BLaER1 (cell line): ENCODE measurements around the gene GCG.

Experiments used
- H3K27ac ChIP-seq: shearing (Covaris generic); formaldehyde crosslinking; 2 replicates; pipeline ENCODE4 v1.8.1; 2022
- H3K27me3 ChIP-seq: shearing (Covaris generic); formaldehyde crosslinking; 2 replicates; pipeline ENCODE4 v1.8.1; 2022
- H3K36me3 ChIP-seq: shearing (Covaris generic); formaldehyde crosslinking; 2 replicates; pipeline ENCODE4 v1.8.1; 2022
- H3K4me1 ChIP-seq: shearing (Covaris generic); formaldehyde crosslinking; 2 replicates; pipeline ENCODE4 v1.8.1; 2022
- H3K4me2 ChIP-seq: shearing (Covaris generic); formaldehyde crosslinking; 2 replicates; pipeline ENCODE4 v1.8.1; 2022
- H3K4me3 ChIP-seq: shearing (Covaris generic); formaldehyde crosslinking; 2 replicates; pipeline ENCODE4 v1.8.1; 2022
- H3K9ac ChIP-seq: shearing (Covaris generic); formaldehyde crosslinking; 2 replicates; pipeline ENCODE4 v1.8.1; 2022
- H3K9me3 ChIP-seq: shearing (Covaris generic); formaldehyde crosslinking; 2 replicates; pipeline ENCODE4 v1.8.1; 2022
- H4K20me1 ChIP-seq: shearing (Covaris generic); formaldehyde crosslinking; 2 replicates; pipeline ENCODE4 v1.8.1; 2022
- Cebpa-rat ChIP-seq: shearing (Covaris generic); IDR thresholded peaks from 2 replicates; pipeline ENCODE4 v1.8.1; 2022

GCG gene

DNA sequence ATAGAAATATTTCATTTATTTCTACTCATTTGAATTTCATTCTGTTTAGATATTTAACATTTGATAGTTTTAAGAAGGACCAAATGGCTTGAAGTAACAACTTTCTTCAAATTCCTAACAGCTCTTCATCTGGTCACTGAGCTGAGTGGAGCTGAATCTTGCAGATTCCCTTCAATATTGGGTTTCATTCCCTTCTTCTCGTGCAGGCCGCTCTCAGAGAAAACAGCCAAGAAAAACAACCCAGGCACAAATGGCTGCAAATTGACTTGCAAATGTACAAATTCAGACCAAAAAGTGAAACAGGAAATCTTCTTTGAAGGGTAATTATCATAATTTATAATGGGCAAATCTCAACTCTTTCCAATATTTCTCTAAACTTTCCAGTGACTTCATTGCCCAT, 30.3 kb upstream of the GCG start:
- Histone ChIP-seq H3K27me3 (no peaks in the 10 kb centered on the region), H3K4me1 (no peaks in the 10 kb centered on the region), H4K20me1 (no peaks in the 10 kb centered on the region), H3K27ac (no peak overlapping the region), H3K36me3 (no peaks in the 10 kb centered on the region), H3K9ac (no peak overlapping the region), H3K9me3 (no peaks in the 10 kb centered on the region), H3K4me2 (no peak overlapping the region), H3K4me3 (no peak overlapping the region)
- TF ChIP-seq Cebpa-rat, result no peak

DNA sequence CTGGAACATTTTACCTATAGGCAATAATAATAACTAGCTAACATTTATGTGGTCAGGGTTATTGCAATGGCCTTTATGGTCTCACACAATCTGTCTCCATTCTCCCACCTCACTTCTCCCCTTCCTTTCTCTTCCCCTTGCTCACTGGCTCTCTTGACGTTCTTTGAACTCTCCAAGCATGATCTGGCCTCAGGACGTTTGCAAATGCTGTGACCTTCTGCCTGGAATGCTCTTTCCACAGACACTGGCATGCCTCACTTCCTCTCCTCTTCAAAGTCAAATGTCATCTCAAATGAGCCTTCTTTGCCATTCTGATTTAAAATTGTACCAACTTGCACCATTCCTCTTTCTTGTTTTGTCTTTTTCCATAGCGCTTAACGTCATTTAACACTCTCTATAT, 25.3 kb upstream of the GCG start:
- no peaks in the 10 kb centered on the region for H3K9me3 ChIP-seq
- no peak for TF ChIP-seq Cebpa-rat
- no peaks in the 10 kb centered on the region for H3K36me3 ChIP-seq
- no peaks in the 10 kb centered on the region for H3K4me1 ChIP-seq
- H3K27ac ChIP-seq, result no peak overlapping the region
- H3K4me2 ChIP-seq, result no peak overlapping the region
- H3K4me3 ChIP-seq, result no peak overlapping the region
- H4K20me1 ChIP-seq, result no peaks in the 10 kb centered on the region
- no peaks in the 10 kb centered on the region for H3K27me3 ChIP-seq
- no peak overlapping the region for H3K9ac ChIP-seq

DNA sequence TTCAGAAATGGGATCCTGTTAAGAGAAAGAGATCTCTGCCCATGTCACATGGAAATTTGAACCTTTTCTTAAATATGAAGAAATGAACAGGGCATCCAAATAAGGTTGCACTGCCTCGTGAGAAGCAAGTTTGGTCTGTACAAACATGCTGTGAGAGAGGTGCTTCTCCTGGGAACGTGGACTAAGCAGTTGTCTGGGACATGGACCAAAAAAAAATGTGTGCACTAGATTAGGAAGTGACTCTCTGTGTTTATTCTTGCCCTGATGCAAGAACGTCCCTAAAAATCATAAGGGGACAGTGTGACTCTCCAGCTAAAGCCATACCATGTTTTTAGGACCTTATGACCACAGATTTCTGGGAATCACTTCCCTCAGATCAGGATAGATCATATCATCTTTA, 23.7 kb upstream of the GCG start:
- H3K9ac ChIP-seq, result no peak overlapping the region
- H3K36me3 ChIP-seq, result no peaks in the 10 kb centered on the region
- H3K27me3 ChIP-seq, result no peaks in the 10 kb centered on the region
- H3K4me3 ChIP-seq, result no peak overlapping the region
- no peaks in the 10 kb centered on the region for H4K20me1 ChIP-seq
- H3K9me3 ChIP-seq, result no peaks in the 10 kb centered on the region
- H3K27ac ChIP-seq, result no peak overlapping the region
- H3K4me2 ChIP-seq, result no peak overlapping the region
- H3K4me1 ChIP-seq, result no peaks in the 10 kb centered on the region
- TF ChIP-seq Cebpa-rat, result no peak

DNA sequence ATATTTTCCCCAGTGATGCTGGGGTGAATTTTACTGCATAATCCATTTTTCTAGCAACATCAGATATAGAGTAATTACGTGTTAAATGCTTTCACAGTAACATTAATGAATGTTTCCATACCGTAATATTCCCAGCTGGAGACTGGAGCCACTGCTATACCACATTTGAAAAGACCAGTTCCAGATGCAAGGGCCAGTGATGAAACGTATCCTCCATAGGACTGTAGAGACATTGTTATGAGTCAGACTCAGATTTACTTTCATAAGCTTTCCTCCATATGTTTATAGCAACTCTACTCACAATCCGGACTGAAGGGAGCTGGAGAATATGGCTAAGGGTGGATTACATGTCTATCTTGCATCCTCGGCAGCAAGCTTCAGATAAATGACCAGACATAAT, 22.7 kb upstream of the GCG start:
- H3K4me3 ChIP-seq, result no peak overlapping the region
- no peaks in the 10 kb centered on the region for H3K36me3 ChIP-seq
- no peaks in the 10 kb centered on the region for H3K27me3 ChIP-seq
- TF ChIP-seq Cebpa-rat, result no peak
- no peak overlapping the region for H3K4me2 ChIP-seq
- no peak overlapping the region for H3K9ac ChIP-seq
- no peak overlapping the region for H3K27ac ChIP-seq
- H4K20me1 ChIP-seq, result no peaks in the 10 kb centered on the region
- H3K9me3 ChIP-seq, result no peaks in the 10 kb centered on the region
- no peaks in the 10 kb centered on the region for H3K4me1 ChIP-seq

DNA sequence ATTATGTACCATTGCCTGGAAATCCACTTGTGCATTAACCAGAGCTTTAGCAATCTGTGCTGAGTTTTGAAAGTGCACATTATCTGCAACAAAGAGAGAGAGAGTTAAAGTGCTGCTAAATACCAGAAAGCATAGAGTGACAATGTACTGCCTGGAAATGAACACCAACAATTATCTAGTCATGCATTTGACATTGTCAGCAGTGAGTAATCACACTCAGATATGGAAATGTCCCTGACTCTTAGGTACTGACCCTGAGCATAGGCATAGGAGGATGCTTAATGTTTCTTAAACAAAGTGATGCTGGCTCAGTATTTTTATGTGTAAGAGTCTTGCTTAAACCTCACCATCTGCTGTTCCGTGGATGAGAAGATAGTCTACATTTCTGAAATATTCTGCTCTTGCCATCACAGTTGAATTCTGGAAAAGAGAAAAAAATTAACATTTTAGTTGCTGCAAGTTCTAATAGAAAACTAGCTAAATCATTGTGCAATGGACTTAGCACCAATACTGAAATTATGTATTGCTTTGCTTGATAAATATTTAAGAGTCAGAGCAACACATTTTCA, 20.8 kb upstream of the GCG start:
- no peaks in the 10 kb centered on the region for H3K27me3 ChIP-seq
- no peaks in the 10 kb centered on the region for H3K36me3 ChIP-seq
- H3K27ac ChIP-seq, result no peak overlapping the region
- no peak overlapping the region for H3K4me3 ChIP-seq
- no peak for TF ChIP-seq Cebpa-rat
- H3K9me3 ChIP-seq, result no peaks in the 10 kb centered on the region
- no peaks in the 10 kb centered on the region for H3K4me1 ChIP-seq
- no peaks in the 10 kb centered on the region for H4K20me1 ChIP-seq
- no peak overlapping the region for H3K4me2 ChIP-seq
- no peak overlapping the region for H3K9ac ChIP-seq

DNA sequence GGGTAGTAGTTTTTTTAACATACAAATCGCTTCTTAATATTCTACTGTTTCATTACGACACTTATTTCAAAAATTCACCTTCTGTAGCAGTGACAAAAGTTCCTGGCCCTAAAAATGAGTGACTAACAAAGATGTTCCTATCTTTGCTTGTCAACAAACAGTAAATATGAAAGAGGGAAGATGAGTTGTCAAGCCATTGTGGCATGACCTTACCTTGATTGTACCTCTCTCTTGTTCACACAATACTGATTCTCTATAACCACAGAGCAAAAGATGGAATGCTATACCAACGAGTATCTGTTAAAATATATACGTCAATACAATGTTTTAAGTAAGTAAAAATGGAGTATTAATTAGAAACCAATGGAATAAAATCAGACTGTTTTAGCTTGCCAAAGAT, 14.7 kb upstream of the GCG start:
- Histone ChIP-seq H3K36me3 (no peaks in the 10 kb centered on the region), H3K27me3 (no peaks in the 10 kb centered on the region), H4K20me1 (no peaks in the 10 kb centered on the region), H3K27ac (no peak overlapping the region), H3K4me3 (no peak overlapping the region), H3K4me2 (no peak overlapping the region), H3K9ac (no peak overlapping the region), H3K9me3 (no peaks in the 10 kb centered on the region), H3K4me1 (no peaks in the 10 kb centered on the region)
- no peak for TF ChIP-seq Cebpa-rat

DNA sequence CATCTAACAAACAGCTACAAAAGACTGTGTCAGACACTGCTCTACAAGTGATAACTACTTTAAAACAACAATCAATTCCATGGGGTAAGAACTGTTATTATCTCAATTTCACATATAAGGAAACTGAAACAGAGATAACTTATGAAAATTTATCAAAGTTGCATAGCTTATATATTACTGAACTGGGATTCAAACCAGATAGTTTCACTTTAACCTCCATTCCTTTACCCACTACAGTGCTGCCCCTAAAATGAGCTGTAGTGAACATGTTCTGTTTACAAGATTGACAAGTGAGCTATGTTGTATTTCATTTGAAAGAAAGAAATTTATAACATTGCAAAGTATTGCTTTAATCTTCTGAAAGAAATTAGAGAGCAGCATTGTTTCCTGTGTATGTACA, 14.1 kb upstream of the GCG start:
- no peaks in the 10 kb centered on the region for H3K9me3 ChIP-seq
- no peaks in the 10 kb centered on the region for H4K20me1 ChIP-seq
- H3K4me2 ChIP-seq, result no peak overlapping the region
- H3K27me3 ChIP-seq, result no peaks in the 10 kb centered on the region
- H3K4me3 ChIP-seq, result no peak overlapping the region
- no peak overlapping the region for H3K9ac ChIP-seq
- no peaks in the 10 kb centered on the region for H3K4me1 ChIP-seq
- no peak overlapping the region for H3K27ac ChIP-seq
- TF ChIP-seq Cebpa-rat, result no peak
- H3K36me3 ChIP-seq, result no peaks in the 10 kb centered on the region

DNA sequence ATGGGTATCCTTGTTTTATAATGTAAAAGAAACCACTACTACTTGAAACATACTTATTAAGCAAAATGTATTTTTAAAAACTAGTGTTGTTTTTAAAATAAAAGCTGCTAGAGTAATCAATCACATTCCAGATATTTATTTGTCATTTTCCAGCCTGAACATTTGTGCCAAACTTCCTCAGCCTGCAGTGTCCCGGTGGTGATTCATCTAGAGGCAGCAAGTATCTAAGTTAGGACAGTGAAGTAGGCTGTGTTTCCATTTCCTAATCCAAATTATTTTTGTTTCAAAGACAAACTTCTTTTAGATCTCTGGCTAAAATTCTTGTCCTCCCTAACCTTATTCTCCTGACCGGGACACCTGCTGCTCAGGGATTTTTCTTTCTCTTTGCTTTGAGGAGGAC, 12.8 kb upstream of the GCG start:
- no peak for TF ChIP-seq Cebpa-rat
- H3K4me2 ChIP-seq, result no peak overlapping the region
- no peaks in the 10 kb centered on the region for H3K36me3 ChIP-seq
- H3K27me3 ChIP-seq, result no peaks in the 10 kb centered on the region
- H3K4me1 ChIP-seq, result no peaks in the 10 kb centered on the region
- H4K20me1 ChIP-seq, result no peaks in the 10 kb centered on the region
- H3K4me3 ChIP-seq, result no peak overlapping the region
- H3K9me3 ChIP-seq, result no peaks in the 10 kb centered on the region
- H3K27ac ChIP-seq, result no peak overlapping the region
- H3K9ac ChIP-seq, result no peak overlapping the region

DNA sequence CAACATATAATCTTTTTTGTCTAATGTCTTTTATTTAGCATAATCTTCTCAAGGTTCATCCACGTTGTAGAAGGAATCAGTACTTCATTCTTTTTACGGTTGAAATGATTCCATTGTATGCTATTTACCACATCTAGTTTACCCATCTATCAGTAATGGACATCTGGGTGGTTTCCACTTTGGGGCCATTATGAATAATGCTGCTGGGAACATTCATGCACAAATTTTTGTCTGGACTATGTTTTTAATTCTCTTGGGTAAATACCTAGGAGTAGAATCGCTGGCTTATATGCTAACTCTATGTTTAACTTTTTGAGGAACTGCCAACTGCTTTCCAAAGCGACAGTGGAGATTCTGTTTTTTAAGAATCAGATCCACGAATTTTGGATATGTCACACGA, 7.4 kb upstream of the GCG start:
- no peak overlapping the region for H3K27ac ChIP-seq
- no peak overlapping the region for H3K9ac ChIP-seq
- TF ChIP-seq Cebpa-rat, result no peak
- no peaks in the 10 kb centered on the region for H3K9me3 ChIP-seq
- no peak overlapping the region for H3K4me3 ChIP-seq
- no peaks in the 10 kb centered on the region for H3K36me3 ChIP-seq
- no peaks in the 10 kb centered on the region for H3K27me3 ChIP-seq
- H4K20me1 ChIP-seq, result no peaks in the 10 kb centered on the region
- no peak overlapping the region for H3K4me2 ChIP-seq
- no peaks in the 10 kb centered on the region for H3K4me1 ChIP-seq

DNA sequence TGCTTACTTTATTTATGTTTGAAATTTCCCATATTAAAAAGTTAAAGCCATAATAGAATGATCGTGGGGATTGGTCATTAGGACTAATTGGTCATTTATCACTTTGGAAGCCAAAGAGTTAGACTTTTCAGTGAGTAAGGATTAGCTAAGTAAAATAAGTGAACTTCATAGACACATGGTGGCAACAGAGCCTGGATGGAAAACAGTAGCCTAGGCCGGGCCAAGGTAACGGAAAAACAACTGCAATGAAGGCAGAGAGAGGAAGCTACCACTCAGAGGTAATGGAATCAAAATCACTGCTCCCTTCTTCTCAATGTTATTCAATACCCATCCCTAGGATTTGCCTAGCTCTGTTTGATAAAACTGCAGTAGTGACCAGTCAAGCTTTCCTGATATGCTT, 4.1 kb upstream of the GCG start:
- no peak for TF ChIP-seq Cebpa-rat
- no peak overlapping the region for H3K9ac ChIP-seq
- H4K20me1 ChIP-seq, result no peaks in the 10 kb centered on the region
- no peaks in the 10 kb centered on the region for H3K27me3 ChIP-seq
- no peak overlapping the region for H3K4me3 ChIP-seq
- no peak overlapping the region for H3K27ac ChIP-seq
- no peaks in the 10 kb centered on the region for H3K4me1 ChIP-seq
- H3K36me3 ChIP-seq, result no peaks in the 10 kb centered on the region
- H3K4me2 ChIP-seq, result no peak overlapping the region
- H3K9me3 ChIP-seq, result no peaks in the 10 kb centered on the region

DNA sequence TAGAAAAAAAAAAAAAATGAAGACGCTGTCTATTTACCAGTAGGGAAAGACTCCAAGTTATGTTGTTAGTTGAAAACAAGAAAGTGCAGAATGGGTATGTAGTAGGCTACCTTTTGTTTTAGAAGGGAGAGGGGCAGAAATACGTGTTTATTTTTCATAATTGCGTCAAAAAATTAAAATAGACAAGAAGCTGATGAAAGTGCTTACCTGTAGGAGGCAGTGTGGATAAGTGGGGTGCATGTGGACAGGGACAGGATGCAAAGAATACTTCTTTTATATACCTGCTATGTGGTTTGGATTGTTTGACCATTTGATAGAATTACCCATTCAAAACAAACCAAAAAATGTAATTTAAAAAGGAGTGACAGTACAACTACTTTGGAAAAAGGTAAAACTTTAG, 3.0 kb upstream of the GCG start:
- no peak for TF ChIP-seq Cebpa-rat
- H3K4me3 ChIP-seq, result no peak overlapping the region

More for the DNA sequence above, 3.0 kb upstream of the GCG start:
- H4K20me1 ChIP-seq, result no peaks in the 10 kb centered on the region
- H3K9me3 ChIP-seq, result no peaks in the 10 kb centered on the region
- H3K27me3 ChIP-seq, result no peaks in the 10 kb centered on the region
- H3K27ac ChIP-seq, result no peak overlapping the region
- H3K4me2 ChIP-seq, result no peak overlapping the region
- no peaks in the 10 kb centered on the region for H3K4me1 ChIP-seq
- H3K36me3 ChIP-seq, result no peaks in the 10 kb centered on the region
- H3K9ac ChIP-seq, result no peak overlapping the region
